Natural killer cell (primary cell): ENCODE data around the gene WDR33. TPM values are rescaled to one million over a fixed set of nuclear protein-coding genes. Genes with fewer than 3 reads are reported as not detected.

Source experiments
- ATAC-seq, 3 donors: fragments of 150-1000 bp in 2 of 3; fragments of 200-7000 bp in 1 of 3; cut with Tn5 transposase; 1 replicate in 1 of 3; 2 replicates in 2 of 3; pipeline ENCODE4 v1.10.0; 2021; ENCODE audit warnings: mild to moderate bottlenecking in 2 of 3, moderate library complexity in 2 of 3
- DNase-seq, 2 donors: peaks; one replicate each; pipeline versions ENCODE4 v3.0.0 to v3.0.0-alpha.2; 2013 to 2021; ENCODE audit warnings: mixed read lengths in 1 of 2
- H3K27ac ChIP-seq: one replicate; pipeline ENCODE4 v1.5.1; 2013; ENCODE audit warnings: mild to moderate bottlenecking, low read length
- H3K27me3 ChIP-seq: one replicate; pipeline ENCODE4 v1.6.1; 2013; ENCODE audit warnings: low read length; ENCODE audit not compliant: control insufficient read depth, insufficient read depth
- H3K36me3 ChIP-seq: one replicate; pipeline ENCODE4 v1.6.1; 2013; ENCODE audit warnings: low read length; ENCODE audit not compliant: control insufficient read depth, insufficient read depth
- H3K4me1 ChIP-seq: one replicate; pipeline ENCODE4 v1.6.1; 2013; ENCODE audit warnings: low read length; ENCODE audit not compliant: control insufficient read depth, insufficient read depth
- H3K4me3 ChIP-seq: one replicate; pipeline ENCODE4 v1.5.1; 2013; ENCODE audit warnings: low read length
- H3K9me3 ChIP-seq: one replicate; pipeline ENCODE4 v1.6.1; 2013; ENCODE audit warnings: low read length; ENCODE audit not compliant: control insufficient read depth, insufficient read depth
- H3K27ac Mint-ChIP-seq, 2 donors: one replicate each; pipeline ENCODE4 v1.8.0; 2022; ENCODE audit warnings: mild to moderate bottlenecking in 2 of 2, mixed read lengths in 2 of 2, moderate library complexity in 1 of 2
- H3K27me3 Mint-ChIP-seq, 2 donors: one replicate each; pipeline ENCODE4 v1.8.0; 2022; ENCODE audit warnings: low read depth in 2 of 2, mixed read lengths in 2 of 2
- H3K36me3 Mint-ChIP-seq: one replicate; pipeline ENCODE4 v1.8.0; 2022; ENCODE audit warnings: mixed read lengths
- H3K4me1 Mint-ChIP-seq, 2 donors: one replicate each; pipeline ENCODE4 v1.8.0; 2022; ENCODE audit warnings: mixed read lengths in 2 of 2
- H3K4me3 Mint-ChIP-seq: one replicate; pipeline ENCODE4 v1.8.0; 2022; ENCODE audit warnings: mild to moderate bottlenecking, moderate library complexity, mixed read lengths
- H3K9me3 Mint-ChIP-seq, 2 donors: one replicate each; pipeline ENCODE4 v1.8.0; 2022; ENCODE audit warnings: mixed read lengths in 2 of 2
- CTCF ChIP-seq: fragments of 200-600 bp; IDR thresholded peaks from one replicate; pipeline ENCODE4 v1.8.0; 2022; ENCODE audit warnings: antibody characterized with exemption
- WGBS: methylation state at CpG from one replicate; pipeline ENCODE4 v1.1.7; 2013; ENCODE audit warnings: missing lambda C conversion rate; ENCODE audit not compliant: insufficient coverage; 5-methylcytosine and 5-hydroxymethylcytosine counted together
- intact Hi-C: fragments of 100-400 bp; cut with micrococcal nuclease; formaldehyde crosslinking; loops from one replicate; pipeline ENCODE4 v1.14.2; 2022
- total RNA-seq, 4 donors: library from RNA; stranded (reverse); fragments of 120-200 nt in 1 of 4; gene quantifications; one replicate each; pipeline versions ENCODE4 v1.2.3 to v1.2.4, GENCODE V29; 2013 to 2022

The WDR33 gene
- total RNA-seq, 3 donors from 2014 or later (not counting 1 experiment from before 2014, with no cell fraction given) = 55.2 to 78.4 (median 55.3) TPM

GRCh38 chr2:127733113-127733815 is 77.7 kb downstream of the WDR33 start:
- Mint-ChIP-seq H3K27ac (no peak overlapping the region), H3K27me3 (no peaks in the 10 kb centered on the region), H3K4me3 (no peak overlapping the region), H3K9me3 (no peaks in the 10 kb centered on the region), H3K36me3 (no peaks in the 10 kb centered on the region), H3K4me1 (peaks cover 0 to 3% of the 10 kb centered on the region in 2 donors)
- Histone ChIP-seq H3K27me3 (no peaks in the 10 kb centered on the region), H3K9me3 (no peaks in the 10 kb centered on the region), H3K27ac (no peak overlapping the region), H3K4me1 (no peaks in the 10 kb centered on the region), H3K36me3 (no peaks in the 10 kb centered on the region), H3K4me3 (no peak overlapping the region)
- WGBS = 94% methylated on average over 3 of the region's 6 CpGs
- ATAC-seq (no peak), DNase-seq (no peak)
- no peak for TF ChIP-seq CTCF
- intact Hi-C loops = no loop called here

- no peak for TF ChIP-seq CTCF
- DNase-seq = no peak
- intact Hi-C loops = no loop called here
- Mint-ChIP-seq H3K4me1 (peaks cover 0 to 4% of the 10 kb centered on the region in 2 donors), H3K27me3 (no peaks in the 10 kb centered on the region), H3K36me3 (peaks cover 11% of the 10 kb centered on the region), H3K27ac (no peak overlapping the region), H3K4me3 (no peak overlapping the region), H3K9me3 (no peaks in the 10 kb centered on the region)
- Histone ChIP-seq H3K4me3 (no peak overlapping the region), H3K36me3 (peaks cover 22% of the 10 kb centered on the region), H3K9me3 (no peaks in the 10 kb centered on the region), H3K4me1 (no peaks in the 10 kb centered on the region), H3K27me3 (no peaks in the 10 kb centered on the region), H3K27ac (no peak overlapping the region)
- WGBS = 78% methylated on average over 6 of the region's 6 CpGs
- no peak for ATAC-seq
These were observed 84.7 kb downstream of the WDR33 start for GRCh38 chr2:127726158-127726880.

- WGBS = no CpG with 5 or more reads among the region's 3 CpGs
- Histone ChIP-seq H3K27ac (no peak overlapping the region), H3K36me3 (peaks cover 57% of the 10 kb centered on the region), H3K4me1 (no peaks in the 10 kb centered on the region), H3K4me3 (no peak overlapping the region), H3K27me3 (no peaks in the 10 kb centered on the region), H3K9me3 (no peaks in the 10 kb centered on the region)
- H3K4me3 Mint-ChIP-seq = no peak overlapping the region
- ATAC-seq = no peak
- H3K4me1 Mint-ChIP-seq = peaks cover 0 to 4% of the 10 kb centered on the region in 2 donors
- H3K9me3 Mint-ChIP-seq = no peaks in the 10 kb centered on the region
- intact Hi-C loops = no loop called here
- H3K27me3 Mint-ChIP-seq = no peaks in the 10 kb centered on the region
- no peak for TF ChIP-seq CTCF
- H3K36me3 Mint-ChIP-seq = peaks cover 11% of the 10 kb centered on the region
- DNase-seq = no peak
- no peak overlapping the region for H3K27ac Mint-ChIP-seq
These were observed 88.2 kb downstream of the WDR33 start for GRCh38 chr2:127722807-127723206.
